ENCODE data around the gene C8G. TPM values are rescaled to one million over a fixed set of nuclear protein-coding genes. Genes with fewer than 3 reads are reported as not detected.

C8G gene
- total and polyA plus RNA-seq, 2 of the 13 experiments (the other 11 are each of a cell fraction or from before 2014, with no cell fraction given) = 4.9 to 12.8 TPM

GRCh38 chr9:136943291-136944211 is 1.5 kb upstream of the C8G start (continued):
- TF ChIP-seq, protein P1, sequence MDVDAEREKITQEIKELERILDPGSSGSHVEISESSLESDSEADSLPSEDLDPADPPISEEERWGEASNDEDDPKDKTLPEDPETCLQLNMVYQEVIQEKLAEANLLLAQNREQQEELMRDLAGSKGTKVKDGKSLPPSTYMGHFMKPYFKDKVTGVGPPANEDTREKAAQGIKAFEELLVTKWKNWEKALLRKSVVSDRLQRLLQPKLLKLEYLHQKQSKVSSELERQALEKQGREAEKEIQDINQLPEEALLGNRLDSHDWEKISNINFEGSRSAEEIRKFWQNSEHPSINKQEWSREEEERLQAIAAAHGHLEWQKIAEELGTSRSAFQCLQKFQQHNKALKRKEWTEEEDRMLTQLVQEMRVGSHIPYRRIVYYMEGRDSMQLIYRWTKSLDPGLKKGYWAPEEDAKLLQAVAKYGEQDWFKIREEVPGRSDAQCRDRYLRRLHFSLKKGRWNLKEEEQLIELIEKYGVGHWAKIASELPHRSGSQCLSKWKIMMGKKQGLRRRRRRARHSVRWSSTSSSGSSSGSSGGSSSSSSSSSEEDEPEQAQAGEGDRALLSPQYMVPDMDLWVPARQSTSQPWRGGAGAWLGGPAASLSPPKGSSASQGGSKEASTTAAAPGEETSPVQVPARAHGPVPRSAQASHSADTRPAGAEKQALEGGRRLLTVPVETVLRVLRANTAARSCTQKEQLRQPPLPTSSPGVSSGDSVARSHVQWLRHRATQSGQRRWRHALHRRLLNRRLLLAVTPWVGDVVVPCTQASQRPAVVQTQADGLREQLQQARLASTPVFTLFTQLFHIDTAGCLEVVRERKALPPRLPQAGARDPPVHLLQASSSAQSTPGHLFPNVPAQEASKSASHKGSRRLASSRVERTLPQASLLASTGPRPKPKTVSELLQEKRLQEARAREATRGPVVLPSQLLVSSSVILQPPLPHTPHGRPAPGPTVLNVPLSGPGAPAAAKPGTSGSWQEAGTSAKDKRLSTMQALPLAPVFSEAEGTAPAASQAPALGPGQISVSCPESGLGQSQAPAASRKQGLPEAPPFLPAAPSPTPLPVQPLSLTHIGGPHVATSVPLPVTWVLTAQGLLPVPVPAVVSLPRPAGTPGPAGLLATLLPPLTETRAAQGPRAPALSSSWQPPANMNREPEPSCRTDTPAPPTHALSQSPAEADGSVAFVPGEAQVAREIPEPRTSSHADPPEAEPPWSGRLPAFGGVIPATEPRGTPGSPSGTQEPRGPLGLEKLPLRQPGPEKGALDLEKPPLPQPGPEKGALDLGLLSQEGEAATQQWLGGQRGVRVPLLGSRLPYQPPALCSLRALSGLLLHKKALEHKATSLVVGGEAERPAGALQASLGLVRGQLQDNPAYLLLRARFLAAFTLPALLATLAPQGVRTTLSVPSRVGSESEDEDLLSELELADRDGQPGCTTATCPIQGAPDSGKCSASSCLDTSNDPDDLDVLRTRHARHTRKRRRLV (CRISPR knock-in tag; IDR thresholded peaks at IDR 0.05) = no peak
- TF ChIP-seq RXRB (CRISPR knock-in tag; IDR thresholded peaks at IDR 0.05; ENCODE audit: borderline replicate concordance) (no peak), ARID2 (CRISPR knock-in tag; IDR thresholded peaks at IDR 0.05; ENCODE audit: borderline replicate concordance) (no peak), ISX (CRISPR knock-in tag; conservative IDR thresholded peaks at IDR 0.05) (0 out of 2 replicates have a peak, but pooled peaks have one; percentile 61), SP1 (IDR thresholded peaks at IDR 0.05) (no peak), SP1 (CRISPR knock-in tag; IDR thresholded peaks at IDR 0.05) (no peak), ZNF30 (CRISPR knock-in tag; IDR thresholded peaks at IDR 0.05) (0 out of 2 replicates have a peak, but pooled peaks have one; percentile 29), THYN1 (CRISPR knock-in tag; IDR thresholded peaks at IDR 0.05; ENCODE audit: borderline replicate concordance, low read depth) (no peak), CBX1 (IDR thresholded peaks at IDR 0.05; ENCODE audit: low read depth) (no peak), ZNF280B (CRISPR knock-in tag; IDR thresholded peaks at IDR 0.05; ENCODE audit: borderline replicate concordance) (peak; percentile 9; the same call in 1 of the 2 replicates), WIZ (CRISPR knock-in tag; IDR thresholded peaks at IDR 0.05) (peak; percentile 76; the same call in 1 of the 2 replicates), PHF20 (CRISPR knock-in tag; IDR thresholded peaks at IDR 0.05) (no peak), DNMT3B (CRISPR knock-in tag; conservative IDR thresholded peaks at IDR 0.05) (no peak), NCOA2 (CRISPR knock-in tag; IDR thresholded peaks at IDR 0.05) (no peak), GZF1 (CRISPR knock-in tag; IDR thresholded peaks at IDR 0.05) (no peak), NCOA1 (CRISPR knock-in tag; IDR thresholded peaks at IDR 0.05) (no peak), E2F5 (CRISPR knock-in tag; conservative IDR thresholded peaks at IDR 0.05) (no peak), SYNCRIP (IDR thresholded peaks at IDR 0.05; ENCODE audit: insufficient read depth, low read depth, low read length) (no peak), NFE2 (CRISPR knock-in tag; IDR thresholded peaks at IDR 0.05) (no peak), BRD4 (CRISPR knock-in tag; IDR thresholded peaks at IDR 0.05) (0 out of 2 replicates have a peak, but pooled peaks have one; percentile 12), AKAP8 (CRISPR knock-in tag; IDR thresholded peaks at IDR 0.05) (peak; percentile 42; the same call in 1 of the 2 replicates), ZNF44 (CRISPR knock-in tag; IDR thresholded peaks at IDR 0.05) (0 out of 2 replicates have a peak, but pooled peaks have one; percentile 23), CHCHD3 (CRISPR knock-in tag; IDR thresholded peaks at IDR 0.05) (no peak), PHF8 (CRISPR knock-in tag; IDR thresholded peaks at IDR 0.05) (peak; percentile 47; the same call in 1 of the 2 replicates)
